Epithelial cell of esophagus (primary cell): ENCODE results near the gene FNDC10.
"Not testable (repeated sequence)": the region's sequence is repeated elsewhere in the genome, so short reads cannot be mapped to it uniquely, and the experiment has no call there.

Experiments used
- DNase-seq: peaks from one replicate; pipeline ENCODE4 v3.0.0; 2010; ENCODE audit warnings: low read depth
- H3K4me3 ChIP-seq: 2 replicates; pipeline ENCODE4 v1.5.1; 2011; ENCODE audit warnings: mild to moderate bottlenecking, low read length, control low read depth
- CTCF ChIP-seq: IDR thresholded peaks from 2 replicates; pipeline ENCODE4 v1.5.1; 2011; ENCODE audit warnings: low read depth, mild to moderate bottlenecking, low read length, control low read depth, inconsistent platforms; ENCODE audit not compliant: insufficient read depth; ENCODE audit errors: missing control alignments

FNDC10 gene

GRCh38 chr1:1562556-1563195 lies 37.3 kb downstream of the FNDC10 start:
- DNase-seq, result no peak
- TF ChIP-seq CTCF, result no peak
- no peak overlapping the region for H3K4me3 ChIP-seq

- no peak overlapping the region for H3K4me3 ChIP-seq
- no peak for TF ChIP-seq CTCF
- DNase-seq, result no peak
Measured at GRCh38 chr1:1561801-1562470, 38.0 kb downstream of the FNDC10 start.

GRCh38 chr1:1560178-1560577 lies 39.8 kb downstream of the FNDC10 start:
- H3K4me3 ChIP-seq, result no peak overlapping the region
- no peak for DNase-seq
- TF ChIP-seq CTCF, result no peak

GRCh38 chr1:1559066-1559465 lies 40.9 kb downstream of the FNDC10 start:
- no peak overlapping the region for H3K4me3 ChIP-seq
- no peak for TF ChIP-seq CTCF
- no peak for DNase-seq

GRCh38 chr1:1558591-1558990 lies 41.3 kb downstream of the FNDC10 start:
- DNase-seq, result no peak
- no peak overlapping the region for H3K4me3 ChIP-seq
- TF ChIP-seq CTCF, result no peak

GRCh38 chr1:1557688-1558087 lies 42.2 kb downstream of the FNDC10 start:
- H3K4me3 ChIP-seq, DNase-seq: not testable (repeated sequence)

- not testable (repeated sequence) for H3K4me3 ChIP-seq, DNase-seq
Measured at GRCh38 chr1:1556961-1557360, 43.0 kb downstream of the FNDC10 start.

- no peak for TF ChIP-seq CTCF
- H3K4me3 ChIP-seq, result no peak overlapping the region
- no peak for DNase-seq
Measured at GRCh38 chr1:1556505-1556904, 43.4 kb downstream of the FNDC10 start.
